HuH-7 (cell line): ENCODE results near the gene ACTN4.
A peak's percentile ranks its signal among the peaks of the same experiment; 100 is the strongest.

Experiments
- DNase-seq: peaks from one replicate; pipeline ENCODE4 v3.0.0; 2011; ENCODE audit warnings: low spot score

ACTN4 gene

DNA sequence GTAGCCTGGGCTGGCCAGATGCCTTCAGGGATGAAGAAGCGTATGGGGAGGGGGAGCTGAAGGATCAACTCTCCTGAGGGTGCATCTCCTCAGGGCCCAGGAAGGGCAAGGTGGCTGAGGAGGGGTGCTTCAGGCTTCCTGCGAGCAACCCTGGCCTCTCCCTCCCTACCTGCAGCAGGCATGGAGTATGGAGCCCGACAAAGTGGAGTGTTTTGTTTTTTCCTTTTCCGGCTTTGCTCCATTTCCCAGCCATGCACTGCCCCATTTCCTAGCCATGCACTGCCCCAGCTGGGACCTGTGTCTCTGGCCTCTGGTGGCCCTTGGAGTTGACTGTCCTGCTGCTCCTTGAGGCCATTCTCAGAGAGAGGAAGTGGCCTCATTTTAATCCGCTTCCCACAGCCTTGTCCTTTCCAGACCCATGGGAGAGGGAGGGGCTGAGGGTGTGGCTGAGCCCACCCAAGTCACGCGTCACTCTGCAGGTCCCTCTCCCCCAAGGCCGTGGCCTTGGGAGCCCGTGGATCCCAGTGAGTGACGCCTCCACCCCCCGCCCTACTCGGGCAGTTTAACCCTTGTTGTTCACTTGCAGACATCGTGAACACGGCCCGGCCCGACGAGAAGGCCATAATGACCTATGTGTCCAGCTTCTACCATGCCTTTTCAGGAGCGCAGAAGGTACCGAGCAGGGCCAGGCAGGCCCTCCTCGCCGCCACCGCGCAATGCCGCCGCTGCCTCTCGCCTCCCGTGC is 62.4 kb downstream of the ACTN4 start:
- DNase-seq = no peak

DNA sequence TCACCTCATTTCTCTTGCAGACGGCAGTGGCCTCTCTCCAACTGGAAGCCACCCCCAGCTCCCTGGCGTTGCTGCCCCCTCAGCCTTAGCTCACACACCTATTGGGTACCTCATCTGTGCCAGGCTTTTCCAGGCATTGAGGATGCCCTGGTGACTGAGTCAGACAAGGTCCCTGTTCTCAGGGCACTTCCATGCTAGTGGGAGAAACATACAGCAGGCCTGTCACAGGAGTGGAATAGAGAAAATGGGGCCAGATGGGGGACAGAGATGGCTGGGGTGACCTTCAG is 62.9 kb downstream of the ACTN4 start:
- DNase-seq = no peak

DNA sequence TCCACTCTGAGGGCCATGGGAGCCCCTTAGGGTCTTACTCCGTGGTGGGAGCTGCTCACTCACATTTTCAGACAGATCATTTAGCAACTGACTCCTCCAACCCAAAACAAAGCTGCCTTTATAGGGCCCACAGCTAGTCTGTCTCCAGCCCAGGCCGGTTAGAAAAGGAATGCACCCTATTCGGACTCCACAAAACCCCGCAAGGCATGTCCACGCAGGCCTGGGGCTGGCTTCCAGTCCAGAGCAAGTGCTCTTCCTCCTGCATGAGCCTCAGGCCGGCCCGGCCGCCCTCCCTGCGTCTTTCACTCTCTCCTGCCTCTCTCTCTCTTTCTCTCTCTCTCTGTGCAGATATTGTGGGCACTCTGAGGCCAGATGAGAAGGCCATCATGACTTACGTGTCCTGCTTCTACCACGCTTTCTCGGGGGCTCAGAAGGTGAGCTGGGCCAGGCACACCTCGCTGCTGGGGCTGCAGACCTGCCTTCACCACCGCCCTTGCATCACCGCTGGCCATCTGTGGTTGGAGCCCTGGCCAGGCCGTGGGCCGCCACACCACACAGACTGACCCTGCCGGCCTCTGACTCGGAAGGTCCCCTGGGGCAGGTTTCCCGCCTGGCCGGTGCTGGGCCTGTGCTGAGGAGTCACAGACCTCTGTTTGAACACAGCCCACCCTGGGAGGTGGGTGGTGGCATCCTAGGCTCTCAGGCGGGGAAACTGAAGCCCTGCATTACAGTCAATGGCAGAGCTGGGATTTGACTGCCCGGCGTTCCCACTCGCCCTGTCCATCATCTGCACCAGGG is 63.7 kb downstream of the ACTN4 start:
- no peak for DNase-seq

DNA sequence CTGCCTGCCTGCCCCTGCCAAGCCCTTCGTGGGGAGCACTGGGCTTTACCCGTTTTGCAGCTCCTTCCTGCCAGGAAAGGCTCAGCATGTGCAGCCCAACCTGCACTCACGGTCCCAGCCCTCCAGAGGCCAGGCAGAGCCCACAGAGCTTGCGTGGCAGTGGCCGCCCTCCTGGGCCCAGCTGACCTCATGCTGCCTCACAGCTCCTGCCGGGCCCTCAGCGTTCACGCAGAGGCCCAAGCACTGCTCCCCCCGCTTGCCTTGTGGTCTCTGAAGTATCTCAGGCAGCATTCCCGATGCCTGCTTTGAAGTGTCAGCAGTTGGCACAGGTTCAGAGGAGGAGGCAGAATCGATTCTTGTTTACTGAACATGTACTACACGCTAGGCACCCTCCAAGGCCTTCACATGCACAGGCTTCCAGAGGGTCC is 64.3 kb downstream of the ACTN4 start:
- no peak for DNase-seq

DNA sequence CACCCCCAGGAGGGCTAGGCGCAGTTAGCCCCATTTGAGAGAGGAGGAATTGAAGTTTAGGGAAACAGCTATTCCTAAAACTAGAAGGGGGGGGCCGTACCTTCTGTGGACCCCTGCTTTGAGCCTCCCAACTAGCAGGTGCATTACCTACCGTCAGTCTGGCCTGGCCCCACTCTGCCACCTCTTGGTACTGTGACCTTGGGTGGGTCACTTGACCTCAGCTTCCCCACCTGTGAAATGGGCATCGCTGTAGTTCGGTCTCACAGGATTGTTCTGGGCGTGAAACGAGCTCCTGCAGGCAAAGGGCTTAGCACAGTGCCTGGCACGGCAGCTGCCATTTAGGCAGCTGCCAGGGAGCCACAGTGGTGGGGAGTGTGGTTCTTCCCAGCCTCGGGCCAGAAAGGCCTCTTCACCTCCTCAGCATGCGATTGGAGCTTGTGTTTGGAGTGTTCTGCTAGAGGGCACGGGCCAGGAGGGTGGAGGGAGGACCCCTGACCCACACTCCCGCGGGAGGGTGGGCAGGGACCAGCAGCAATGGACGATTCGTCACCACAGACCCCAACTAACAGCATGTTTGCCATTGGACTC is 64.8 kb downstream of the ACTN4 start:
- DNase-seq = no peak

DNA sequence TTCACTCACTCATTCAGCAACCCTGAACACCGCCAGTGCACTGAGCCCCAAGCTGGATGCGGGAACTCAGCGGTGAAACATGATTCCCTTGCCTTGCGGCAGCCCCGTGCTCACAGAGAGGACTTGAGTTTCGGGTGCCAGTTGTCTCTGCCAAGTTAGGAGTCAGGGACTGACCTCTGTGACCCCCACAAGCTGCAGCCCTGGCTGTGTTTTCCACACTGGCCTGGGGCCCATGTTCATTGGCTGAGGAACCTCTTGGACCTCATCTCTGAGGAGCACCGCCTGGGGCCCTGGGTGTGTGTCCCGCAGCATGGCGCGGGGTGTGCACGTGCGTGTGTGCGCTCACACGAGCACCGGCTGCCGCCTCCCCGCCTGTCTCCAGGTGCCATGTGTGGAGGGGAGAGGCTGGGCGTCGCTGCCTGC is 65.8 kb downstream of the ACTN4 start:
- DNase-seq = no peak

DNA sequence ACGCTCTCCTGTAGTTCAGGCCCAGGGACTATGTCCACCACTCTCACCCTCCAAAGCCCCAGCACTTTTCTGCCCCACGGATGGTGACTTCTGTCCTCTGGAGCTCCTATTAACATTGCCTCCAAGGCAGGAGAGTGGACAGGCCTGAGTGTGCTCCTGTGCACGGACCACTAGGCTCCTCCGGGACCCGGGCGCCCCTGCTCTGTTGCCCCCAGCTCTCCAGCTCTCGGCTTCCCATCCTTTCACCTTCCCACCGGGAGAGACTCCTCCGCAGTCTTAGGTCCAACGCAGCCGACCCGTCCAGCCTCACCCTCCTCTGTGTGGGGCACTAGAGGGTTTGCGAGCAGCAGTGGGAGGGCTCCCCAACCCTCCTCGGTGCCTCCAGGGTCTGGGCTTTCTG is 66.4 kb downstream of the ACTN4 start:
- DNase-seq = no peak

DNA sequence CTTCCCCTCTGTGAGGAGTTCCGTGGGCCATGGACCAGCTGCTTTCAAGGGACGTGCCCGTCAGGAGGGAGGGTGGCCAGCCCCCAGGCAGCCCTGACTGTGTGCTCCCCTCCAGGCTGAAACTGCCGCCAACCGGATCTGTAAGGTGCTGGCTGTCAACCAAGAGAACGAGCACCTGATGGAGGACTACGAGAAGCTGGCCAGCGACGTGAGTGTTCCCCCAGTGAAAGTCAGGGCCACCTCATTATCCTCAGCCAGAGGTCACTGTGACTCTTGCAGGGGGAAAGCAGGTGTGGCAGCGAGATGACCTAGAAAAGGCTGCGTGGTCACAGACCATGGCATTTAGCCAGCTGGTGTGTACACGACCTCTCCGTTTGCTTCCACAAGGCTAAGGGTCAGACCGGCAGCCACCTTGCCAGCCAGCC is 66.9 kb downstream of the ACTN4 start:
- DNase-seq = no peak

DNA sequence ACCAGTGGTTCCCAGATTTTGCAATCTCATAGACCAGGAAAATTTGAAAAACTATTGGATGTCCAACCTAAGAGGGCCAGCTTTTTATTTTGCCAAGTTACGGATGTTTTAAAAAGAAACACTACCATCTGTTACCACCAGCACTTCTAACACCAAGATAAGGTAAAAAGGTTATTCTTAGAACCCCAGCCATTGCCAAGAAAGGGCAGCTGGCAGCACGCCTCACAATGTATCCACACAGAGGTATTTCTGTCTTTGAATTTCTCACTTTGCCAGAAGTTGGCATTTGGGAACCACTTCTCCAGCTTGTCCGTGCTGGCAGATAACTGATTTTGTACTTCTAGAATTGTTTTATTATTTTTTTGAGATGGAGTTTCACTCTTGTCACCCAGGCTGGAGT is 68.1 kb downstream of the ACTN4 start:
- no peak for DNase-seq

DNA sequence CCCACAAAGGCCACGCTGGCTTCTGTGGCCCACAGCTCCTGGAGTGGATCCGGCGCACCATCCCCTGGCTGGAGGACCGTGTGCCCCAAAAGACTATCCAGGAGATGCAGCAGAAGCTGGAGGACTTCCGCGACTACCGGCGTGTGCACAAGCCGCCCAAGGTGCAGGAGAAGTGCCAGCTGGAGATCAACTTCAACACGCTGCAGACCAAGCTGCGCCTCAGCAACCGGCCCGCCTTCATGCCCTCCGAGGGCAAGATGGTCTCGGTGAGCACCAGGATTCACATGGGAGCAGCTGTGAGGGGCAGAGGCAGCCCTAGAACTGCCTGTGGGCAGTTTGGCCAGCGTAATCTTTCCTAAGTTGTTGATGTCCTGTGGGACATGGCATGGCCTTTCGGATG is 69.6 kb downstream of the ACTN4 start:
- no peak for DNase-seq

DNA sequence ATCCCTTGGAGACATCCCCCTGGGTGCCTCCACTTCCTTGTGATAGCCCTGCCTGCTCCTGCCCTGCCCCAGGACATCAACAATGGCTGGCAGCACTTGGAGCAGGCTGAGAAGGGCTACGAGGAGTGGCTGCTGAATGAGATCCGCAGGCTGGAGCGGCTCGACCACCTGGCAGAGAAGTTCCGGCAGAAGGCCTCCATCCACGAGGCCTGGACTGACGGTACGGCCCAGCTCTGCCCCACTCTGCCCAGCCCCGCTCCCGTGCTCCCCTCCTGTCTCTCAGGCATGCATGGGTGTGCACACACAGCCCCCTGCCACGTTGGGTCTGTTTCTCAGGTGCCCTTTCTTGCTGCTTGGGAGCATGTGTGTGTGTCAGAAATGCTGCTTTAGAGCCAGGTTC is 70.4 kb downstream of the ACTN4 start:
- no peak for DNase-seq

DNA sequence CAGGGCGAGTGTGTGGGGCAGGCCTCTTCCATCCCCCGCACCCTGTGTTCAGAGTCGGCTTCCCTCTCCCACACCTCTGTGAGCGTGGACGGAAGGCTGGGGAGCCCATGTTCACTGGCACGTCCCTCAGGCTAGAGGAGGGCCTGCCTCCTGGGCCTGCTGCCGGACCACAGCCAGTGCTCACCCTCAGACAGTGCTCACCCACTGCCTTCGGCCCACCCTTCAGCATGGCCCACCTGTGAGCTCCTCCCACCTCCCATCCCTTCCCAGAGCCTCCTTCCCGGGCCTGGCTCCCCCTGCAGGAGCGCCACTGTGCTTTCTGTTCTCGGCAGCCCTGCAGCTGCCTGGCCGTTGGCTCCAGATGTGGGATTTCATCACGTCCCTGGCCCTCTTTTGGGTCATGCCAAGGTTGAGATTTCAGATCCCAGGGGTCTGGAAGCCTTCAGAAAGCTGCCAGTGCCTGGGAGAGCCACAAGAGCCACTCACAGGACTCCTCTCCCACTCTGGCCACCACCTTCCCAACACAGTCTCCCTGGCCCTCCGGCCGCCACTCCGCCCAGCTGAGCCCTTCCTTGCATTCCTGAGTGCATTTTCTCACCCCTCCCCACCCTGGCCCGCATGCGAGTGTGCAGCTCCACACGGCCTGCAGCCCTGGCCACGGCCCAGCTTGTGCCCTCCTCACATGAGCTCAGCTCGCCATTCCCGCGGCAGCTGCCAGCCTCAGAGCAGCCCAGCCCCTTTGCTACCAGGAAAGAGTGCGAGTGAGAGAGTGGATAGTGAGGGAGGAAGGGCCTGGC is 71.5 kb downstream of the ACTN4 start:
- DNase-seq = peak; percentile 74

DNA sequence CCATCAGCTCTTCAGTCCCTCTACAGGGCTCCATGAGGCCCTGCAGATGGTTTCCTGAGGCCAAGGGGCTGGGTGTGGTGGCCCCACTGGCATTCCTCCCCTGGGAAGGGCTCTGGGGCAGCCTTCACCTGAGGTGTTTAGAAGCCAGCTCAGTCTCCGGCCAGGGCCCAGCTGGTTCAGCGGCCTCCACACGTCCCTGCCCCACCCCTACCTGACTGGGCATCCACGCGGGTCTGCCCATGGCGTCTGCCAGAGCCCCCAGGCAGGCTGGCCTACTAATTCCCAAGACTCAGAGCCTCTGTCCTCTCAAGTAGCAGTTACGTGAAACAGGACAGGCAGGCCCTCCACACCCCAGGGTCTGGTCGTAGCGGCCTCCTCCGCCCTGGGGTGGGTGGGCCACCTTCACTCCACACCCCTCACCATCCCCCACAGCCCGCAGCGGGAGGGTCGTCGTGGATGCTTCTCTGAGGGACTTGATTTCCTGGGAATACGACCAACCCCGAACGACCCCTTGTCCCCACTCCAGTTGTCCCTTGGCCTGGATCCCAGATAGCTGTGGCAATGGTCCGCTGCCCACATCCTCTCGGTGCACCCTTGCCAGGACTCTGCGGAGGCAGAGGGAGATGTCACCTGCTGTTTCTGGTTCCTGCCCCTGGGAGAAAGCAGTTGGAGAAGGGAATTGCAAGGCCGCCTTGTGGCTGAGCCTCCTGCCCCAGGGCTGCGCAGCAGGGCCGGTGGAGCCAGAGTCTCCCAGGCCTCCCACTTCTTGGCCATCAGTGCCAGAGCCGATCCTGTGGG is 72.5 kb downstream of the ACTN4 start:
- DNase-seq = no peak

DNA sequence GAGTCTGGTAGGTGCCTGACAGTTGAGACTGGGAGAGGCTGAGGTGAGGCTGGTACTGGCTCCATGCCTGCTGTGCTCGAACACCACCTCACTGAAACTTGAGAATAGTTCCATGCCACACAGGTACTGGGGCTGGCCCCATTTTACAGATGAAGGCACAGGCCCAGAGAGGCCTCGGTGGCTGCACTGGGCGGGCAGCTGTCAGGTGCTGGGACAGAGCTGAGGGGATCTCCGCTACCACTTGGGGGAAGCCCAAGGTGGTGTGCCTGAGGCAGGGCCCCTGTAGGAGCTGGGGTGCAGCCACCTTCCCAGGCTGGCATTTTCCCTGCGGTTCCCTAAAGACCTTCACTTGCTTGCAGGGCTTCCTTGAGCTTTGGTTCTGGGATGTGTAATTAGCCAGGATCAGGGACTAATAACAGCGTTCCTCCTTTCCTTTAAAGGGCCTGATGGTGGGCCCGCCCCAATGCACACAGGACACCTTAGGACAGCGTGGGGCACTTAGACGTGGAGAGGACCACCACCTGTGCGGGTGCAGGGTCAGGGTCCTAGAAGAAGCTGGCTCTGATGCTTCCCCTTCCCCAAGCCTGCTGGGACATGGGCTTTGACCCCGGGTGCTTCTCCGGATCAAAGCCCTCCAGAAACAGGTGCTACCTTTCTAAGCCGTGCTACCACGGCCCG is 73.2 kb downstream of the ACTN4 start:
- DNase-seq = no peak

DNA sequence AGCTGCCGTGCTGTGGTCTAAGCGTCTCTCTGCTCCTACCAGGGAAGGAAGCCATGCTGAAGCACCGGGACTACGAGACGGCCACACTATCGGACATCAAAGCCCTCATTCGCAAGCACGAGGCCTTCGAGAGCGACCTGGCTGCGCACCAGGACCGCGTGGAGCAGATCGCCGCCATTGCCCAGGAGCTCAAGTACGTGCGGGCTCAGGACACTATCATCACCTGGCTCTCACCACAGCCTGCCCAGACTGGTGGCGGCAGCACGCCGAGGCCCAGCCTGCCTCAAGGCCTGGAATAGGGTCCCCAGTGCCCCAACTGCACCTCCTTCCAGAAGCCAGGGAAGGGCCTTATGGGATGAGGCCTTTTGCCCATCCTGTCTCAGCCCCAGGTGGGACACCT is 74.0 kb downstream of the ACTN4 start:
- peak; percentile 48 for DNase-seq

DNA sequence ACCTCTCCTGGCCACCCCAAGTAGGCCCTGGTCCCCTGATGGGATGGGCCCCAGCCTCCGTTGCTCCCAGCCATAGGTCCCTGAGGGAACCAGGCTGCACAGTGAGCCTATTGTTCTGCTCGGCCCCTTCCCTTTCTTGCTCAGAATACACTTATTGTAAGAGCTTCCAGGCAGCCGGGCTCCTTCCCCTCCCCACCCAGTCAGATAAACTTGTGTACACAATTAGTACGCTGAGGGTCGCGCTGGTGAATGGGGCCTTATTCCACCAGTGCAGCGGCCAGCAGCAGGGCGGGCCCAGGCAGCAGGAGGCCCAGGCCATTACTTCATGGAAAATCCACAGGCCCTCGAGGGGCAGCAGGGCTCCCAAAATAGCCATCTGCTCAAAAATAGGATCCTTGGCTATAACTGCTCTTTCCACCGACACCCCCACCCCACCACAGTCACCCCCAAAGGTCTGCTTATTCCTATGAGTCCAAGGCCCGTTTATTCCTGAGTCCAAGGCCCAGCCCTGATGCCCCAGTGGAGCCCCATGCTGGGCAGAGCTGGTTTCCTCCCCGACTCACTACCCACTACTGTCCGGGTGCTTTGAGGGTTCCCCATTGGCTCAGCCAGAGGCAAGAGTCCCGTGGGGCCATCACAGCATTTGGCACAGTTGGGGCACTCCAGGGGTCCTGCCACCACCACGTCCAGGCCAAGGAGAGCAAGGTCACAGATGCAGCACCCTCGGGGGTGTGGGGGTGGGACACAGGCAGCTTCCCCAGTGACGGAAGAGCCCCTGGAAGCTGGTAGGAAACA is 74.7 kb downstream of the ACTN4 start:
- DNase-seq = peak; percentile 97

DNA sequence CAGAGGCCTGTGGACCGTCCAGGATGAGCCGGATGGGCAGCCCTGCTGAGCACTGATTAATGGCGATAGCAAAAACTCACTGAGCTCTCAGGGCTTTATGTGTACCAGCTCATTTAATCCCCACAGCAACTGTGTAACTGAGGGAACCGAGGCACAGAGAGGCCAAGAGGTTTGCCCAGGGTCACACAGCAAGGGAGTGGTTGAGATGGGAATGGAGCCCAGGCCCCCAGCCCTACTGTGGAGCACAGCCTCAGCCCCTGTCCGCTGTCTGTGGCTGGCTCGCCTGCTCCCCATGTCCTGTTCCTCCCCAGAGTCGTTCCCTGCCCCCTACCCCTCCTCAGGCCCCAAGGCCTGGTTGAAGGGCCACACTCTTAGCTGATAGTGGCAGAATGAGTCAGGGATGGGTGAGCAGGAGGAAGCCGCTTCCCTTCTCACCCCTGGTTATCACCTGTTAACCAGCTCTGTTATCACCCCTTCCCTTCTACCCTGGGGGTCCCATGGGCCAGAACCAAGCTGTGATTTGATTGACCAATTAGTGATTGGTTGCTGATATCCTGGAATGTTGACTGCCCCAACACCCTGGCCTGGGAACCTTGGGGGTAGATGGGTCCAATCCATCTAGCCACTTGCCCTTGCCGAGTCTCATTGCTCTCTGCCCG is 75.6 kb downstream of the ACTN4 start:
- DNase-seq = no peak

DNA sequence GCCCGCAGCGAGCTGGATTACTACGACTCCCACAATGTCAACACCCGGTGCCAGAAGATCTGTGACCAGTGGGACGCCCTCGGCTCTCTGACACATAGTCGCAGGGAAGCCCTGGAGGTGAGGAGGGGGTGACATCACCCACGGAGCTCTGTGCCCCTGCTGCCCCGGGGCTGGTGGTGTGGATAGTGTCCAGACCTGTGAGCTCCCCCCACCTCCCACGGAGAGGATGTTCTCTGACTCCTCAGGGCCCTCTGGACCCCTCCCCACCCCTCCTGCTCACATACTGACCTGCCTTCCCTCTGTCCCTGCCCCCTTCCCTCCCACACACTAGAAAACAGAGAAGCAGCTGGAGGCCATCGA is 76.1 kb downstream of the ACTN4 start:
- DNase-seq = no peak

DNA sequence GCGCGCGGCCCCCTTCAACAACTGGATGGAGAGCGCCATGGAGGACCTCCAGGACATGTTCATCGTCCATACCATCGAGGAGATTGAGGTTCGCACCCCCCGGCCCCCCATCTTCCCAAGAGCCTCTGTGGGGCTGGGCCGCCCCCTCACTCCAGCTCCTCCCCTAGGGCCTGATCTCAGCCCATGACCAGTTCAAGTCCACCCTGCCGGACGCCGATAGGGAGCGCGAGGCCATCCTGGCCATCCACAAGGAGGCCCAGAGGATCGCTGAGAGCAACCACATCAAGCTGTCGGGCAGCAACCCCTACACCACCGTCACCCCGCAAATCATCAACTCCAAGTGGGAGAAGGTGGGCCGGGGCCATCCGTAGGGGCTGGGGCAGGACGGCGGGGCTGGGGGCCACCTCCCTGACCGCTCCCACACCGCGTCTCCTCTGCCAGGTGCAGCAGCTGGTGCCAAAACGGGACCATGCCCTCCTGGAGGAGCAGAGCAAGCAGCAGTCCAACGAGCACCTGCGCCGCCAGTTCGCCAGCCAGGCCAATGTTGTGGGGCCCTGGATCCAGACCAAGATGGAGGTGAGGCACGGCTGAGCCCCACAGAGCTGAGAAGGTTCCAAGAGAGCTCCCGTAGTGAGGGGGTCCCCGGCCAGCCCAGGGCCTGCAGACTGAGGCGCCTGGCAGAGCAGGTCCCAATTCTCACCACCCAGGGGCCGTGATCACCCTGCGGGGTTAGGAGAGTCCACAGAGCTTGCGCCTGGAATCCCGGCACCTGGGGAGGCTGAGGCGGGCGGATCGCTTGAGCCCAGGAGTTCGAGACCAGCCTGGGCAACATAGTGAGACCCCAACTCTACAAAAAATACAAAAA is 76.8 kb downstream of the ACTN4 start:
- no peak for DNase-seq
